Measurements from ENCODE around the gene LRRIQ1.

Gene LRRIQ1

GRCh38 chr12:85275374-85275773 is 239.2 kb downstream of the LRRIQ1 start (continued):
- TF ChIP-seq SP7 (tag by site-specific recombination; IDR thresholded peaks at IDR 0.05) (no peak), ZNF2 (tag by site-specific recombination; IDR thresholded peaks at IDR 0.05) (no peak), ZFHX2 (tag by site-specific recombination; conservative IDR thresholded peaks at IDR 0.05) (no peak), ZEB2 (tag by site-specific recombination; IDR thresholded peaks at IDR 0.05) (no peak), ZNF155 (tag by site-specific recombination; IDR thresholded peaks at IDR 0.05) (no peak)

GRCh38 chr12:85277191-85277590 is 241.0 kb downstream of the LRRIQ1 start:
- ChIA-PET CTCF (interaction anchor here (0.5 to 1.1 kb wide), 3 partner anchors 12 to 403 kb away, joined by 3 to 4 read pairs (median 4); no protein-coding TSS in a partner anchor), POLR2A (no interaction called here)
- H3K4me3 ChIP-seq (ENCODE audit: low read depth, low read length): no peak overlapping the region
- no peaks in the 10 kb centered on the region for H3K4me1 ChIP-seq (ENCODE audit: control insufficient read depth, insufficient read depth, low read length)
- no peaks in the 10 kb centered on the region for H3K36me3 ChIP-seq (ENCODE audit: control insufficient read depth in 2 of 2, insufficient read depth in 1 of 2, low read length in 2 of 2)
- no peaks in the 10 kb centered on the region for H3K9me3 ChIP-seq (ENCODE audit: control insufficient read depth, insufficient read depth, low read depth, low read length)
- TF ChIP-seq ZNF362 (tag by site-specific recombination; IDR thresholded peaks at IDR 0.05) (no peak), ZBTB44 (tag by site-specific recombination; IDR thresholded peaks at IDR 0.05) (no peak), YY1 (tag by site-specific recombination; IDR thresholded peaks at IDR 0.05) (no peak), ZNF548 (tag by site-specific recombination; IDR thresholded peaks at IDR 0.05) (no peak), PBX3 (CRISPR knock-in tag; IDR thresholded peaks at IDR 0.05) (no peak), ZSCAN16 (tag by site-specific recombination; IDR thresholded peaks at IDR 0.05) (no peak), ZNF10 (tag by site-specific recombination; IDR thresholded peaks at IDR 0.05) (no peak), ZSCAN5A (tag by site-specific recombination; IDR thresholded peaks at IDR 0.05) (no peak), ZNF266 (tag by site-specific recombination; IDR thresholded peaks at IDR 0.05; ENCODE audit: low read depth) (no peak), ZBTB6 (tag by site-specific recombination; IDR thresholded peaks at IDR 0.05) (no peak), ZNF112 (tag by site-specific recombination; IDR thresholded peaks at IDR 0.05) (no peak)
- no peak overlapping the region for H3K27ac ChIP-seq (ENCODE audit: extremely low read depth, low read depth, low read length)

- Histone ChIP-seq H3K4me1 (ENCODE audit: control insufficient read depth, insufficient read depth, low read length) (no peaks in the 10 kb centered on the region), H3K27ac (ENCODE audit: extremely low read depth, low read depth, low read length) (no peak overlapping the region), H3K4me3 (ENCODE audit: low read depth, low read length) (no peak overlapping the region), H3K9me3 (ENCODE audit: control insufficient read depth, insufficient read depth, low read depth, low read length) (no peaks in the 10 kb centered on the region), H3K36me3 (ENCODE audit: control insufficient read depth in 2 of 2, insufficient read depth in 1 of 2, low read length in 2 of 2) (no peaks in the 10 kb centered on the region)
- ChIA-PET POLR2A (no interaction called here), CTCF (interaction anchor here (0.8 to 1.5 kb wide), 4 partner anchors 11 to 404 kb away, joined by 3 to 5 read pairs (median 4); no protein-coding TSS in a partner anchor)
- TF ChIP-seq PRDM6 (tag by site-specific recombination; IDR thresholded peaks at IDR 0.05): no peak
- TF ChIP-seq ZNF639 (tag by site-specific recombination; IDR thresholded peaks at IDR 0.05): no peak
- no peak for TF ChIP-seq FEZF1 (tag by site-specific recombination; IDR thresholded peaks at IDR 0.05)
- TF ChIP-seq GLIS1 (tag by site-specific recombination; IDR thresholded peaks at IDR 0.05): no peak
- TF ChIP-seq ZNF449 (tag by site-specific recombination; IDR thresholded peaks at IDR 0.05): no peak
- TF ChIP-seq ZNF555 (tag by site-specific recombination; conservative IDR thresholded peaks at IDR 0.05): no peak
Observed at GRCh38 chr12:85277900-85278597, 241.9 kb downstream of the LRRIQ1 start.
